Keratinocyte (primary cell): ENCODE data around the gene SERGEF. TPM values are rescaled to one million over a fixed set of nuclear protein-coding genes. Genes with fewer than 3 reads are reported as not detected.

ENCODE experiments used
- DNase-seq: peaks from one replicate; pipeline ENCODE4 v3.0.0-alpha.2; 2011; ENCODE audit warnings: low read depth, missing footprints, low spot score
- FAIRE-seq: peaks from 2 replicates; lab custom pipeline; 2011; peaks lifted over from hg19 to GRCh38; lab: Jason Lieb, UNC
- H2AFZ ChIP-seq: 2 replicates; pipeline ENCODE4 v1.6.0; 2012; ENCODE audit warnings: low read length, control low read depth, inconsistent platforms; ENCODE audit not compliant: control insufficient read depth
- H3K27ac ChIP-seq: 2 replicates; pipeline ENCODE4 v1.5.1; 2011; ENCODE audit warnings: low read length; ENCODE audit not compliant: control insufficient read depth, insufficient read depth
- H3K27me3 ChIP-seq: 3 replicates; pipeline ENCODE4 v1.6.0; 2011; ENCODE audit warnings: low read length; ENCODE audit not compliant: control insufficient read depth, insufficient read depth; ENCODE audit errors: extremely low read depth
- H3K36me3 ChIP-seq, 2 experiments: 2 replicates in 1 of 2; 3 replicates in 1 of 2; pipeline ENCODE4 v1.5.1; 2011; ENCODE audit warnings: low read length in 2 of 2, mild to moderate bottlenecking in 1 of 2; ENCODE audit not compliant: control insufficient read depth in 2 of 2, insufficient read depth in 2 of 2; ENCODE audit errors: extremely low read depth in 1 of 2
- H3K4me1 ChIP-seq: 3 replicates; pipeline ENCODE4 v1.5.1; 2011; ENCODE audit warnings: low read length; ENCODE audit not compliant: control insufficient read depth, insufficient read depth; ENCODE audit errors: extremely low read depth
- H3K4me2 ChIP-seq: 3 replicates; pipeline ENCODE4 v1.6.0; 2011; ENCODE audit warnings: low read depth, low read length; ENCODE audit not compliant: control insufficient read depth, insufficient read depth; ENCODE audit errors: extremely low read depth
- H3K4me3 ChIP-seq, 3 experiments: fragments of 200-600 bp in 1 of 3; sonication (generic) in 1 of 3; 2 replicates in 2 of 3; 3 replicates in 1 of 3; pipeline ENCODE4 v1.5.1; 2011 to 2016; ENCODE audit warnings: low read length in 3 of 3, mild to moderate bottlenecking in 3 of 3, control low read depth in 2 of 3, inconsistent platforms in 1 of 3, low read depth in 1 of 3, mixed read lengths in 1 of 3, mixed run types in 1 of 3, moderate library complexity in 1 of 3; ENCODE audit not compliant: control insufficient read depth in 2 of 3, insufficient read depth in 2 of 3; ENCODE audit errors: extremely low read depth in 1 of 3
- H3K79me2 ChIP-seq: 2 replicates; pipeline ENCODE4 v1.6.0; 2012; ENCODE audit warnings: low read length; ENCODE audit not compliant: control insufficient read depth, insufficient read depth
- H3K9ac ChIP-seq: 3 replicates; pipeline ENCODE4 v1.6.0; 2011; ENCODE audit warnings: low read length; ENCODE audit not compliant: control insufficient read depth, insufficient read depth; ENCODE audit errors: extremely low read depth
- H3K9me1 ChIP-seq: 3 replicates; pipeline ENCODE4 v1.6.0; 2011; ENCODE audit warnings: low read length; ENCODE audit not compliant: control insufficient read depth, insufficient read depth; ENCODE audit errors: extremely low read depth
- H3K9me3 ChIP-seq: 2 replicates; pipeline ENCODE4 v1.5.1; 2012; ENCODE audit warnings: low read depth, low read length; ENCODE audit not compliant: control insufficient read depth
- H4K20me1 ChIP-seq: 3 replicates; pipeline ENCODE4 v1.6.0; 2011; ENCODE audit warnings: low read length; ENCODE audit not compliant: control insufficient read depth, insufficient read depth; ENCODE audit errors: extremely low read depth
- CTCF ChIP-seq, 3 experiments: IDR thresholded peaks in 1 of 3; conservative IDR thresholded peaks in 1 of 3; optimal IDR thresholded peaks in 1 of 3; 2 replicates in 2 of 3; 3 replicates in 1 of 3; pipeline versions ENCODE3 to v1.5.1; 2011; ENCODE audit warnings: low read length in 3 of 3, mild to moderate bottlenecking in 3 of 3, moderate library complexity in 2 of 3, control low read depth in 1 of 3, inconsistent platforms in 1 of 3; ENCODE audit not compliant: insufficient read depth in 2 of 3; ENCODE audit errors: extremely low read depth in 1 of 3
- EZH2 ChIP-seq: IDR thresholded peaks from one replicate; pipeline ENCODE4 v1.6.1; 2012; ENCODE audit warnings: inconsistent platforms, mild to moderate bottlenecking, low read length, moderate library complexity
- dilution Hi-C: fragments of 300-500 bp; cut with MboI; formaldehyde crosslinking; loops from one replicate; pipeline ENCODE4 v1.7.0; 2020; ENCODE audit warnings: low sequenced_read_pairs; ENCODE audit not compliant: extremely low pct_ligation_motif_present
- polyA plus RNA-seq, 5 experiments: library from polyadenylated mRNA; depleted of rRNA in 3 of 5; stranded (reverse) in 3 of 5; stranded (forward) in 1 of 5; unstranded in 1 of 5; fragments of >200 nt; gene quantifications; 1 replicate in 1 of 5; 2 replicates in 3 of 5; 3 replicates in 1 of 5; pipeline versions ENCODE4 v1.2.1 to v1.2.3, GENCODE V29; 2011 to 2012; ENCODE audit warnings: missing spikeins in 2 of 5, low read depth in 1 of 5, low replicate concordance in 1 of 5

Gene SERGEF
- polyA plus RNA-seq, 1 donor (not counting 4 experiments of a cell fraction or from before 2014, with no cell fraction given), result 15.6 TPM

GRCh38 chr11:17748761-17749721, 263.8 kb downstream of the SERGEF start:
- DNase-seq (no peak), FAIRE-seq (no peak)
- no peaks in the 10 kb centered on the region for H3K36me3 ChIP-seq
- no peak overlapping the region for H3K27ac ChIP-seq
- no peaks in the 10 kb centered on the region for H3K9me1 ChIP-seq
- H3K9ac ChIP-seq, result no peak overlapping the region
- no peak overlapping the region for H3K4me2 ChIP-seq
- no peak for TF ChIP-seq EZH2
- TF ChIP-seq CTCF (optimal IDR thresholded peaks at IDR 0.05 in 1 of 3, IDR thresholded peaks at IDR 0.05 in 1 of 3, conservative IDR thresholded peaks at IDR 0.05 in 1 of 3; ENCODE audit: extremely low read depth in 1 of 3, insufficient read depth in 2 of 3, low read length in 3 of 3), result no peak
- H3K4me3 ChIP-seq, result no peak overlapping the region
- H3K9me3 ChIP-seq, result no peaks in the 10 kb centered on the region
- H3K79me2 ChIP-seq, result no peaks in the 10 kb centered on the region
- no peak overlapping the region for H2AFZ ChIP-seq
- dilution Hi-C loops, result no loop called here
- H4K20me1 ChIP-seq, result no peaks in the 10 kb centered on the region
- H3K4me1 ChIP-seq, result no peaks in the 10 kb centered on the region
- peaks cover 3% of the 10 kb centered on the region for H3K27me3 ChIP-seq

GRCh38 chr11:17748044-17748443, 264.8 kb downstream of the SERGEF start:
- no peak for FAIRE-seq
- no peaks in the 10 kb centered on the region for H3K4me1 ChIP-seq
- TF ChIP-seq CTCF (optimal IDR thresholded peaks at IDR 0.05 in 1 of 3, IDR thresholded peaks at IDR 0.05 in 1 of 3, conservative IDR thresholded peaks at IDR 0.05 in 1 of 3; ENCODE audit: extremely low read depth in 1 of 3, insufficient read depth in 2 of 3, low read length in 3 of 3), result no peak
- TF ChIP-seq EZH2, result no peak

More at GRCh38 chr11:17748044-17748443, 264.8 kb downstream of the SERGEF start:
- peaks cover 3% of the 10 kb centered on the region for H3K27me3 ChIP-seq
- dilution Hi-C loops, result no loop called here
- H3K36me3 ChIP-seq, result no peaks in the 10 kb centered on the region
- no peak overlapping the region for H3K27ac ChIP-seq
- H2AFZ ChIP-seq, result no peak overlapping the region
- H3K4me3 ChIP-seq, result no peak overlapping the region
- no peaks in the 10 kb centered on the region for H3K79me2 ChIP-seq
- no peaks in the 10 kb centered on the region for H3K9me3 ChIP-seq
- H3K9ac ChIP-seq, result no peak overlapping the region
- H3K9me1 ChIP-seq, result no peaks in the 10 kb centered on the region
- no peak for DNase-seq
- no peak overlapping the region for H3K4me2 ChIP-seq
- no peaks in the 10 kb centered on the region for H4K20me1 ChIP-seq
